ENCODE measurements around the gene FAM163B. TPM values are rescaled to one million over a fixed set of nuclear protein-coding genes. Genes with fewer than 3 reads are reported as not detected.

Gene FAM163B
- total and polyA plus RNA-seq, 2 donors (not counting 3 experiments of a cell fraction or from before 2014, with no cell fraction given): not detected

DNA sequence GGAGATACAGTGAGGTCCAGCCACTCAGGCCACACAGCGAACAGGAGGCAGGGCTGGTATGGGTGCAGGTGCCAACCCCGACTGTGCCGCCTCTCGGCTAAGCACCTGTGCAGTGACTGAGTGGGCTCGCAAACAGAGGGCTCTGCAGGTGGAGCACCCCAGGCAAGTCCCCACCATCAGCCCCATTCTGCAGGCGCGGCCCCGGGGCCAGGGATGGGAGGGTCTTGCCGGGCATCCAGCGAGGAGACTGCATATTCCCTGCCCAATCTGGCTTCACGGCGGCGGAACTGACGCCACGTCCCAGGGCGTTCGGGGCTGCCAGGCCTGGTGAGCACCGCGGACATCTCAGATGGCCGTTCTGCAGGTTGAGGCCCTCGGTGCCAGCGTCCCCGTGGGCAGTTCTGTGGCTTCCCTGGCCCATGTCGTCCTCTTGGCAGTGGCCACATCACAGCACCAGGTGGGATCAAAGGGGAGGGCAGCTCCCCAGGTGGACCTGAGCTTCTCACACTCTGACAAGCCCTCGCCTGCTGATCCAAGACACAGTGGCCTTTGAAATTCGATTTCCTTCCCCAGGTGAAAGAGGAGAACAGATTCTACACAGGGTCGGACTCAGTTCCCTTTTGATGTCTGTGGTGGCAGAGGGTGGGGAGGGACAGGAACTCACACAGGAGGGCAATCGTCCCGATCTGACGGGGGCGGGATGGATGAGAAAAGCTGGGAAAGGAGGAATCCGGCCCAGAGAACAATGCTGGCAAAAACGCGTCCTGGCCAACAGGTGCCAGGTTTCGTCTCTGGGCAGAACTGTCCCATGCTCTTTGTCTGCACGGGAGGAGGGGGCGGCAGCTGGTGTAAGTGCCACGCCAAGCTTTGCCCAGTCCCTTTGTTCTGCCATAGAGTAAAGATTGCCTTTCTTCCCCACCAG lies 45.8 kb upstream of the FAM163B start:
- Histone ChIP-seq H3K9me3 (replicated peaks; ENCODE audit: control insufficient read depth, insufficient read depth, low read length) (no peaks in the 10 kb centered on the region), H3K36me3 (ENCODE audit: control insufficient read depth in 2 of 2, extremely low read depth in 1 of 2, insufficient read depth in 2 of 2, low read length in 2 of 2) (no peaks in the 10 kb centered on the region), H2AFZ (ENCODE audit: low read depth, low read length) (no peak overlapping the region), H3K9me1 (replicated peaks; ENCODE audit: control insufficient read depth, extremely low read depth, insufficient read depth, low read length) (no peaks in the 10 kb centered on the region), H3K4me2 (ENCODE audit: insufficient read depth, low read length) (no peak overlapping the region), H3K4me1 (ENCODE audit: control insufficient read depth, extremely low read depth, insufficient read depth, low read length) (no peaks in the 10 kb centered on the region), H3K27me3 (ENCODE audit: control insufficient read depth in 2 of 2, insufficient read depth in 2 of 2, low read length in 2 of 2) (peaks cover 6 to 18% of the 10 kb centered on the region in 2 experiments), H3K79me2 (ENCODE audit: control insufficient read depth, insufficient read depth, low read length) (no peaks in the 10 kb centered on the region), H3K9ac (replicated peaks; ENCODE audit: extremely low read depth, insufficient read depth, low read length) (no peak overlapping the region), H3K27ac (ENCODE audit: insufficient read depth, low read depth, low read length) (no peak overlapping the region), H3K4me3 (replicated peaks in 1 of 3; ENCODE audit: insufficient read depth in 1 of 3, low read depth in 1 of 3, low read length in 3 of 3) (no peak overlapping the region), H4K20me1 (replicated peaks; ENCODE audit: control insufficient read depth, extremely low read depth, insufficient read depth, low read length) (no peaks in the 10 kb centered on the region)
- ChIA-PET CTCF (interaction anchor here (0.9 kb wide), 1 partner anchor 10 kb away, joined by 3 read pairs; no protein-coding TSS in a partner anchor), POLR2A (no interaction called here)
- dilution Hi-C loops (cut with MboI; ENCODE audit: extremely low pct_ligation_motif_present, low sequenced_read_pairs): no loop called here
- TF ChIP-seq MYC (IDR thresholded peaks at IDR 0.05; ENCODE audit: low read depth, low read length) (no peak), POLR2A (IDR thresholded peaks at IDR 0.05; ENCODE audit: low read depth, low read length) (no peak), POLR2AphosphoS5 (IDR thresholded peaks at IDR 0.05; ENCODE audit: insufficient read depth, low read depth, low read length) (no peak), EZH2 (IDR thresholded peaks at IDR 0.05; ENCODE audit: borderline replicate concordance, low read depth, low read length, severe bottlenecking) (no peak)
- intact Hi-C loops (cut with micrococcal nuclease): no loop called here
- BruUV-seq (replicated peaks): no TSS peak
- FAIRE-seq (no peak), DNase-seq (ENCODE audit: low read depth, low spot score) (no peak)

DNA sequence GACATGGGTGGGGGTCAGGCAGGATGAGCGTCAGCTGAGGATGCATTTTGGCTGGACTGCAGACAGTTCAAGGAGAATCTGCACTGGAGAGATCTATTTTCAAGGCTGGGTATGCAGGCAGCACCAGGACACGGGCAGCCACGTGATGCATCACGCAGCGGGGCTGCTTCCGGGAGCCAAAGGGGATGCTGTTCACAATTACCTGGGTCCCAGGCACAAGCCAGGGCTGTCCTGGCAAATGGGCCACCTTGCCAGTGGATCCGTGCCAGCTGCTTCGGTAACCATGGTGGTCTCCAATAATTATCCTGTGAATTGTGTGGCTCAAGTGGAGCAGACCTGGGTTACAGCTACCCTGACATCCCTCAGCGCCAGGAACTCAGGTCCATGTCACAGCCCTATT lies 44.4 kb upstream of the FAM163B start:
- intact Hi-C loops (cut with micrococcal nuclease) (loop anchor here (1.0 kb wide), 1 partner anchor 47 kb away; no protein-coding TSS in a partner anchor), dilution Hi-C loops (cut with MboI; ENCODE audit: extremely low pct_ligation_motif_present, low sequenced_read_pairs) (no loop called here)
- Histone ChIP-seq H3K9me3 (replicated peaks; ENCODE audit: control insufficient read depth, insufficient read depth, low read length) (no peaks in the 10 kb centered on the region), H3K27ac (ENCODE audit: insufficient read depth, low read depth, low read length) (no peak overlapping the region), H3K4me3 (replicated peaks in 1 of 3; ENCODE audit: insufficient read depth in 1 of 3, low read depth in 1 of 3, low read length in 3 of 3) (no peak overlapping the region), H2AFZ (ENCODE audit: low read depth, low read length) (no peak overlapping the region), H3K4me1 (ENCODE audit: control insufficient read depth, extremely low read depth, insufficient read depth, low read length) (no peaks in the 10 kb centered on the region), H3K27me3 (ENCODE audit: control insufficient read depth in 2 of 2, insufficient read depth in 2 of 2, low read length in 2 of 2) (peaks cover 0 to 8% of the 10 kb centered on the region in 2 experiments), H4K20me1 (replicated peaks; ENCODE audit: control insufficient read depth, extremely low read depth, insufficient read depth, low read length) (no peaks in the 10 kb centered on the region), H3K9ac (replicated peaks; ENCODE audit: extremely low read depth, insufficient read depth, low read length) (no peak overlapping the region), H3K4me2 (ENCODE audit: insufficient read depth, low read length) (no peak overlapping the region), H3K36me3 (ENCODE audit: control insufficient read depth in 2 of 2, extremely low read depth in 1 of 2, insufficient read depth in 2 of 2, low read length in 2 of 2) (no peaks in the 10 kb centered on the region), H3K9me1 (replicated peaks; ENCODE audit: control insufficient read depth, extremely low read depth, insufficient read depth, low read length) (no peaks in the 10 kb centered on the region), H3K79me2 (ENCODE audit: control insufficient read depth, insufficient read depth, low read length) (no peaks in the 10 kb centered on the region)
- DNase-seq (ENCODE audit: low read depth, low spot score) (no peak), FAIRE-seq (no peak)
- ChIA-PET CTCF (no interaction called here), POLR2A (no interaction called here)
- TF ChIP-seq, protein P1, sequence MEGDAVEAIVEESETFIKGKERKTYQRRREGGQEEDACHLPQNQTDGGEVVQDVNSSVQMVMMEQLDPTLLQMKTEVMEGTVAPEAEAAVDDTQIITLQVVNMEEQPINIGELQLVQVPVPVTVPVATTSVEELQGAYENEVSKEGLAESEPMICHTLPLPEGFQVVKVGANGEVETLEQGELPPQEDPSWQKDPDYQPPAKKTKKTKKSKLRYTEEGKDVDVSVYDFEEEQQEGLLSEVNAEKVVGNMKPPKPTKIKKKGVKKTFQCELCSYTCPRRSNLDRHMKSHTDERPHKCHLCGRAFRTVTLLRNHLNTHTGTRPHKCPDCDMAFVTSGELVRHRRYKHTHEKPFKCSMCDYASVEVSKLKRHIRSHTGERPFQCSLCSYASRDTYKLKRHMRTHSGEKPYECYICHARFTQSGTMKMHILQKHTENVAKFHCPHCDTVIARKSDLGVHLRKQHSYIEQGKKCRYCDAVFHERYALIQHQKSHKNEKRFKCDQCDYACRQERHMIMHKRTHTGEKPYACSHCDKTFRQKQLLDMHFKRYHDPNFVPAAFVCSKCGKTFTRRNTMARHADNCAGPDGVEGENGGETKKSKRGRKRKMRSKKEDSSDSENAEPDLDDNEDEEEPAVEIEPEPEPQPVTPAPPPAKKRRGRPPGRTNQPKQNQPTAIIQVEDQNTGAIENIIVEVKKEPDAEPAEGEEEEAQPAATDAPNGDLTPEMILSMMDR (IDR thresholded peaks at IDR 0.05; ENCODE audit: extremely low read depth in 1 of 2, insufficient read depth in 1 of 2, low read depth in 1 of 2, low read length in 2 of 2): no peak
- no peak for TF ChIP-seq MAX (IDR thresholded peaks at IDR 0.05; ENCODE audit: insufficient read depth, insufficient read length)
- no peak for TF ChIP-seq MYC (IDR thresholded peaks at IDR 0.05; ENCODE audit: low read depth, low read length)
- TF ChIP-seq POLR2AphosphoS5 (IDR thresholded peaks at IDR 0.05; ENCODE audit: insufficient read depth, low read depth, low read length): no peak
- no peak for TF ChIP-seq POLR2A (IDR thresholded peaks at IDR 0.05; ENCODE audit: low read depth, low read length)
- no TSS peak for BruUV-seq (replicated peaks)

Data from endothelial cell of umbilical vein (primary cell).